Tibial nerve (tissue), 4 donors: ENCODE data around the gene SRPK1.

Source experiments
- CTCF ChIP-seq, 5 experiments: fragments of 200-600 bp in 3 of 5; fragments of 450-650 bp in 2 of 5; sonication (generic) in 3 of 5; IDR thresholded peaks; one replicate each; pipeline ENCODE4 v1.5.1; 2016 to 2019; ENCODE audit warnings: antibody characterized with exemption in 5 of 5, mild to moderate bottlenecking in 3 of 5, moderate library complexity in 2 of 5
- EP300 ChIP-seq, 2 donors: sonication (generic); formaldehyde crosslinking; IDR thresholded peaks; one replicate each; pipeline ENCODE4 v1.6.1; 2017; ENCODE audit warnings: antibody characterized with exemption in 2 of 2, mild to moderate bottlenecking in 1 of 2
- POLR2A ChIP-seq, 2 donors: fragments of 450-650 bp; IDR thresholded peaks; one replicate each; pipeline ENCODE4 v1.6.1; 2017; ENCODE audit warnings: antibody characterized with exemption in 2 of 2, mild to moderate bottlenecking in 2 of 2, moderate library complexity in 2 of 2

- TF ChIP-seq CTCF (IDR thresholded peaks at IDR 0.05) (no peak), POLR2A (IDR thresholded peaks at IDR 0.05) (no peak), EP300 (IDR thresholded peaks at IDR 0.05) (no peak)
Observed at GRCh38 chr6:35831257-35832007, 89.5 kb downstream of the SRPK1 start.
